Natural killer cell (primary cell): ENCODE measurements around the gene GBE1. TPM values are rescaled to one million over a fixed set of nuclear protein-coding genes. Genes with fewer than 3 reads are reported as not detected.

ENCODE experiments used
- ATAC-seq, 3 donors: fragments of 150-1000 bp in 2 of 3; fragments of 200-7000 bp in 1 of 3; cut with Tn5 transposase; 1 replicate in 1 of 3; 2 replicates in 2 of 3; pipeline ENCODE4 v1.10.0; 2021; ENCODE audit warnings: mild to moderate bottlenecking in 2 of 3, moderate library complexity in 2 of 3
- DNase-seq, 2 donors: peaks; one replicate each; pipeline versions ENCODE4 v3.0.0 to v3.0.0-alpha.2; 2013 to 2021; ENCODE audit warnings: mixed read lengths in 1 of 2
- H3K27ac ChIP-seq: one replicate; pipeline ENCODE4 v1.5.1; 2013; ENCODE audit warnings: mild to moderate bottlenecking, low read length
- H3K27me3 ChIP-seq: one replicate; pipeline ENCODE4 v1.6.1; 2013; ENCODE audit warnings: low read length; ENCODE audit not compliant: control insufficient read depth, insufficient read depth
- H3K36me3 ChIP-seq: one replicate; pipeline ENCODE4 v1.6.1; 2013; ENCODE audit warnings: low read length; ENCODE audit not compliant: control insufficient read depth, insufficient read depth
- H3K4me1 ChIP-seq: one replicate; pipeline ENCODE4 v1.6.1; 2013; ENCODE audit warnings: low read length; ENCODE audit not compliant: control insufficient read depth, insufficient read depth
- H3K4me3 ChIP-seq: one replicate; pipeline ENCODE4 v1.5.1; 2013; ENCODE audit warnings: low read length
- H3K9me3 ChIP-seq: one replicate; pipeline ENCODE4 v1.6.1; 2013; ENCODE audit warnings: low read length; ENCODE audit not compliant: control insufficient read depth, insufficient read depth
- H3K27ac Mint-ChIP-seq, 2 donors: one replicate each; pipeline ENCODE4 v1.8.0; 2022; ENCODE audit warnings: mild to moderate bottlenecking in 2 of 2, mixed read lengths in 2 of 2, moderate library complexity in 1 of 2
- H3K27me3 Mint-ChIP-seq, 2 donors: one replicate each; pipeline ENCODE4 v1.8.0; 2022; ENCODE audit warnings: low read depth in 2 of 2, mixed read lengths in 2 of 2
- H3K36me3 Mint-ChIP-seq: one replicate; pipeline ENCODE4 v1.8.0; 2022; ENCODE audit warnings: mixed read lengths
- H3K4me1 Mint-ChIP-seq, 2 donors: one replicate each; pipeline ENCODE4 v1.8.0; 2022; ENCODE audit warnings: mixed read lengths in 2 of 2
- H3K4me3 Mint-ChIP-seq: one replicate; pipeline ENCODE4 v1.8.0; 2022; ENCODE audit warnings: mild to moderate bottlenecking, moderate library complexity, mixed read lengths
- H3K9me3 Mint-ChIP-seq, 2 donors: one replicate each; pipeline ENCODE4 v1.8.0; 2022; ENCODE audit warnings: mixed read lengths in 2 of 2
- CTCF ChIP-seq: fragments of 200-600 bp; IDR thresholded peaks from one replicate; pipeline ENCODE4 v1.8.0; 2022; ENCODE audit warnings: antibody characterized with exemption
- WGBS: methylation state at CpG from one replicate; pipeline ENCODE4 v1.1.7; 2013; ENCODE audit warnings: missing lambda C conversion rate; ENCODE audit not compliant: insufficient coverage; 5-methylcytosine and 5-hydroxymethylcytosine counted together
- intact Hi-C: fragments of 100-400 bp; cut with micrococcal nuclease; formaldehyde crosslinking; loops from one replicate; pipeline ENCODE4 v1.14.2; 2022
- total RNA-seq, 4 donors: library from RNA; stranded (reverse); fragments of 120-200 nt in 1 of 4; gene quantifications; one replicate each; pipeline versions ENCODE4 v1.2.3 to v1.2.4, GENCODE V29; 2013 to 2022

GBE1 gene
- total RNA-seq, 3 donors from 2014 or later (not counting 1 experiment from before 2014, with no cell fraction given) = 8.8 to 11.8 (median 9.7) TPM

DNA sequence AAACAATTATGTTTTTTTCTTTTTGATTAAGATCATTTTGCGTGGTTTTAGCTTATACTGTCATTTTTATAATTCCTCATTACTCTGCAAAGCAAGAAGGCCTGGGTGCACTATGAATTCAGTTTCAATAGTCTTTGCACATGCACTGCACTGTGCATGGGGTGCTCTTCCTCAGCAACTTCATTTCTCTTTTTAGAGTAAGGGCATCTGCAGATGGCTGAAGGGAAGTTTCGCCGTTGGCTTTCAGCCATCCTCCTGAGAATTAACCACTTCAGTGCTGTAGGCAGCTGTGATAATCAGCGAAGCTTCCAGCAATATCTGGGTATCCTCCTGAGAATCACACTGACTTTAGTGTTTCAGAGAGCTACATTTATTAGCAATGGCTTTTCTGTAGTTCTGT, 284.8 kb downstream of the GBE1 start:
- WGBS = 28% methylated on average over 3 of the region's 4 CpGs
- H3K27ac ChIP-seq = no peak overlapping the region
- peaks cover 2 to 6% of the 10 kb centered on the region in 2 donors for H3K9me3 Mint-ChIP-seq
- no peak overlapping the region for H3K4me3 Mint-ChIP-seq
- no peak for ATAC-seq
- no peaks in the 10 kb centered on the region for H3K4me1 Mint-ChIP-seq
- H3K27ac Mint-ChIP-seq = no peak overlapping the region
- no peaks in the 10 kb centered on the region for H3K36me3 Mint-ChIP-seq
- DNase-seq = no peak
- H3K4me3 ChIP-seq = no peak overlapping the region
- H3K27me3 Mint-ChIP-seq = no peaks in the 10 kb centered on the region
- no peak for TF ChIP-seq CTCF
- intact Hi-C loops = no loop called here
- H3K36me3 ChIP-seq = no peaks in the 10 kb centered on the region
- H3K9me3 ChIP-seq = no peaks in the 10 kb centered on the region
- no peaks in the 10 kb centered on the region for H3K4me1 ChIP-seq
- no peaks in the 10 kb centered on the region for H3K27me3 ChIP-seq

- H3K36me3 ChIP-seq = no peaks in the 10 kb centered on the region
- H3K4me1 ChIP-seq = no peaks in the 10 kb centered on the region
- 57% methylated on average over 5 of the region's 6 CpGs for WGBS
- no peaks in the 10 kb centered on the region for H3K27me3 ChIP-seq
- no peak overlapping the region for H3K4me3 Mint-ChIP-seq
- H3K9me3 Mint-ChIP-seq = peaks cover 6 to 15% of the 10 kb centered on the region in 2 donors
- H3K27me3 Mint-ChIP-seq = no peaks in the 10 kb centered on the region
- intact Hi-C loops = no loop called here
- no peaks in the 10 kb centered on the region for H3K9me3 ChIP-seq
- H3K27ac Mint-ChIP-seq = no peak overlapping the region
- no peak overlapping the region for H3K4me3 ChIP-seq
- TF ChIP-seq CTCF = no peak
- H3K36me3 Mint-ChIP-seq = no peaks in the 10 kb centered on the region
- H3K27ac ChIP-seq = no peak overlapping the region
- DNase-seq (no peak), ATAC-seq (no peak)
- no peaks in the 10 kb centered on the region for H3K4me1 Mint-ChIP-seq
Measured at GRCh38 chr3:81472600-81473362, 288.7 kb downstream of the GBE1 start.

- intact Hi-C loops = no loop called here
- Mint-ChIP-seq H3K4me3 (no peak overlapping the region), H3K27me3 (no peaks in the 10 kb centered on the region), H3K36me3 (no peaks in the 10 kb centered on the region), H3K4me1 (no peaks in the 10 kb centered on the region), H3K9me3 (peaks cover 5 to 15% of the 10 kb centered on the region in 2 donors), H3K27ac (no peak overlapping the region)
- Histone ChIP-seq H3K27ac (no peak overlapping the region), H3K36me3 (no peaks in the 10 kb centered on the region), H3K4me3 (no peak overlapping the region), H3K27me3 (no peaks in the 10 kb centered on the region), H3K9me3 (no peaks in the 10 kb centered on the region), H3K4me1 (no peaks in the 10 kb centered on the region)
- WGBS = 78% methylated on average over 3 of the region's 3 CpGs
- TF ChIP-seq CTCF = no peak
- ATAC-seq = no peak
- no peak for DNase-seq
Measured at GRCh38 chr3:81470524-81471278, 290.7 kb downstream of the GBE1 start.
